Activated naive CD4-positive, alpha-beta T cell treated with anti-CD3 and anti-CD28 coated beads, Interleukin-2, amount 50 U/mL, for 24 hours (primary cell): ENCODE measurements around the gene ASB13.

Experiments used
- H3K27ac Mint-ChIP-seq: one replicate; pipeline ENCODE4 v1.8.0; 2021; ENCODE audit warnings: mild to moderate bottlenecking, mixed read lengths
- H3K27me3 Mint-ChIP-seq: one replicate; pipeline ENCODE4 v1.8.0; 2021; ENCODE audit warnings: mixed read lengths
- H3K36me3 Mint-ChIP-seq: one replicate; pipeline ENCODE4 v1.8.0; 2021; ENCODE audit warnings: mixed read lengths
- H3K4me1 Mint-ChIP-seq: one replicate; pipeline ENCODE4 v1.8.0; 2021; ENCODE audit warnings: mixed read lengths
- H3K4me3 Mint-ChIP-seq: one replicate; pipeline ENCODE4 v1.8.0; 2021; ENCODE audit warnings: mild to moderate bottlenecking, mixed read lengths
- H3K9me3 Mint-ChIP-seq: one replicate; pipeline ENCODE4 v1.8.0; 2021; ENCODE audit warnings: mixed read lengths

Gene ASB13, protein sequence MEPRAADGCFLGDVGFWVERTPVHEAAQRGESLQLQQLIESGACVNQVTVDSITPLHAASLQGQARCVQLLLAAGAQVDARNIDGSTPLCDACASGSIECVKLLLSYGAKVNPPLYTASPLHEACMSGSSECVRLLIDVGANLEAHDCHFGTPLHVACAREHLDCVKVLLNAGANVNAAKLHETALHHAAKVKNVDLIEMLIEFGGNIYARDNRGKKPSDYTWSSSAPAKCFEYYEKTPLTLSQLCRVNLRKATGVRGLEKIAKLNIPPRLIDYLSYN

GRCh38 chr10:5666008-5666840 is at the start of gene ASB13:
TSS of gene ASB13 (minus strand) at chr10:5666595. CDS start at chr10:5666551, 44 bp downstream.
- H3K27me3 Mint-ChIP-seq, result no peaks in the 10 kb centered on the region
- peak within 1 kb of the TSS; percentile 90 for H3K4me3 Mint-ChIP-seq
- peaks cover 18% of the 10 kb centered on the region for H3K4me1 Mint-ChIP-seq
- peak within 1 kb of the TSS; percentile 65 for H3K27ac Mint-ChIP-seq
- no peaks in the 10 kb centered on the region for H3K9me3 Mint-ChIP-seq
- H3K36me3 Mint-ChIP-seq, result no peaks in the 10 kb centered on the region

GRCh38 chr10:5711642-5712041 is 45.2 kb upstream of the ASB13 start:
- no peaks in the 10 kb centered on the region for H3K27me3 Mint-ChIP-seq
- H3K27ac Mint-ChIP-seq, result no peak overlapping the region
- H3K36me3 Mint-ChIP-seq, result peaks cover 9% of the 10 kb centered on the region
- H3K4me1 Mint-ChIP-seq, result peaks cover 91% of the 10 kb centered on the region
- H3K4me3 Mint-ChIP-seq, result peak overlapping the region; percentile 85
- no peaks in the 10 kb centered on the region for H3K9me3 Mint-ChIP-seq

DNA sequence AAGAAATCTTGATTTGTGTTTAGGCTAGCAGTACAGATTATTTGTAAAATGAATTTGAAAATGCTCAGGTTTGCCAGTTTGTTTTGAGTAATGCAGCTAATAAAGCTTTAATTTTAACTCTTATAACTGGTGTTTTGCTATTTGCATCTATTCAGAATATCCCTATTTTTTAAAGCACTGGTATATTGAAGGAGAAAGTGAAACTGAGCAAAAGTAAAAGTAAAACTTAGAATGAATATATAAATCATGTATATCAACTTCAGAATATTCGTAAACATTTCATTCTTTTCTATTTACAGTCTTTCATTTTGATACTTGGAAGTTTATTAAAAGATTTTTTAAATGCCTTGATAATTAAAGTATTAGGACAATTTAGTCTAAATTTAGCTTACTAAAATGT is 44.5 kb upstream of the ASB13 start:
- H3K27ac Mint-ChIP-seq, result no peak overlapping the region
- peak overlapping the region; percentile 85 for H3K4me3 Mint-ChIP-seq
- no peaks in the 10 kb centered on the region for H3K27me3 Mint-ChIP-seq
- peaks cover 9% of the 10 kb centered on the region for H3K36me3 Mint-ChIP-seq
- H3K4me1 Mint-ChIP-seq, result peaks cover 93% of the 10 kb centered on the region
- no peaks in the 10 kb centered on the region for H3K9me3 Mint-ChIP-seq

DNA sequence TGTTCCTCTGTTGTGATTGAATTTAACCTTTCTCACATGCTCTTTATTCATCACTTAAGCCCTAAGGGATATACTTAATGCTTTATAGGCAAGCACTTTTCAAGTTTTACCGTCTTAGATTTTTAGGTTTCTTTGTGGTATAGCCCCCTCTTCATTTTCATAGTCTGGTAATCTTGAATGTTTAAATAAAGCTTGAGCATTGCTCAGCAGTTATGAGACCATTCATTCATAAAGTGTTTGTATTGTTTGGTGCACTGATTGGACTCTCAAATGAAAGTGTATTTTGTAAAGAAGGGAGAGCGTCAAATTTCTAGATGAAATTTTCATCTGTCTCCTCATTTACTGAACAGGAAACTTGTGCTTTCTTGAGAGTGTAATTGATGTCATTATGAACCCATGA is 43.5 kb upstream of the ASB13 start:
- Mint-ChIP-seq H3K4me1 (peaks cover 95% of the 10 kb centered on the region), H3K27me3 (no peaks in the 10 kb centered on the region)

DNA sequence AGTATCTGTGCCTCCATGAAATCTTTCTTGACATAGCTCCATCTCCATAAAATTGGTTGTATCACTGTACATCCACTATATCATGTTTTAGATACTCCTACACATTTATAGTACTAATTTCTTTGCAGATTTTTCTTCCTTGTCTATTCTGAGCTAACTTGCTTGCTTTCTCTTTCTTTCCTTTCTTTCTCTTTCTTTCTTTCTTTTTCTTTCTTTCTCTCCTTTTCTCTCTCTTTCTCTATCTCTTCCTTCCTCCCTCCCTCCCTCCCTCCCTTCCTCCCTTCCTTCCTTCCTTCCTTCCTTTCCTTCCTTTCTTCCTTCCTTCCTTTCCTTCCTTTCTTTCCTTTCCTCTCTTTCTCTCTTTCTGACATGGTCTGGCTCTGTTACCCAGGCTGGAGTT is 42.0 kb upstream of the ASB13 start:
- Mint-ChIP-seq H3K9me3 (no peaks in the 10 kb centered on the region), H3K27me3 (no peaks in the 10 kb centered on the region), H3K4me3 (peak overlapping the region; percentile 53), H3K36me3 (peaks cover 4% of the 10 kb centered on the region), H3K4me1 (peaks cover 90% of the 10 kb centered on the region), H3K27ac (peak overlapping the region; percentile 37)

More for the DNA sequence above, 43.5 kb upstream of the ASB13 start:
- Mint-ChIP-seq H3K4me3 (peak overlapping the region; percentile 80), H3K27ac (peak overlapping the region; percentile 78), H3K9me3 (no peaks in the 10 kb centered on the region), H3K36me3 (peaks cover 7% of the 10 kb centered on the region)

GRCh38 chr10:5698062-5698461 is 31.7 kb upstream of the ASB13 start:
- no peak overlapping the region for H3K27ac Mint-ChIP-seq
- peaks cover 42% of the 10 kb centered on the region for H3K4me1 Mint-ChIP-seq
- H3K4me3 Mint-ChIP-seq, result peak overlapping the region; percentile 5
- peaks cover 8% of the 10 kb centered on the region for H3K9me3 Mint-ChIP-seq
- H3K36me3 Mint-ChIP-seq, result no peaks in the 10 kb centered on the region
- H3K27me3 Mint-ChIP-seq, result no peaks in the 10 kb centered on the region

- no peaks in the 10 kb centered on the region for H3K27me3 Mint-ChIP-seq
- no peak overlapping the region for H3K4me3 Mint-ChIP-seq
- H3K9me3 Mint-ChIP-seq, result peaks cover 8% of the 10 kb centered on the region
- H3K27ac Mint-ChIP-seq, result no peak overlapping the region
- H3K36me3 Mint-ChIP-seq, result no peaks in the 10 kb centered on the region
- peaks cover 47% of the 10 kb centered on the region for H3K4me1 Mint-ChIP-seq
These were observed 30.9 kb upstream of the ASB13 start for GRCh38 chr10:5697342-5697741.

DNA sequence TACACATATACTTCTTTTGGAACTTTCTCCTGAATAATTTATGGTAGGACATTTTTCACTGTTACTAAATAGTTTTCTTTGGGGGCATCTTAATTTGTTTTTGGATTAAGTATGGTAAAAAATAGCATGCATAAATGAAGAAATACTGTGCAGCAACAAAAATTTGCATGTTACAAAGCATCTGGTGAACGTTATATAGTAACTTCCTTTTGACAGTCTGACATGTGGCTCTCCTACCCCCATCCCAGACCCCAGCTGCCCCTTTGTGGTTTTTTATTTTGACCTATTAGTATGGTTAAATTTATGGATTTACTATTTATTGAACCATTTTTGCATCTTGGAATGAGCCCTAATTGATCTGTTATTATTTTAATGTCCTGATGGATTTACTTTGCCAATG is 28.2 kb upstream of the ASB13 start:
- H3K9me3 Mint-ChIP-seq, result peaks cover 8% of the 10 kb centered on the region
- no peaks in the 10 kb centered on the region for H3K36me3 Mint-ChIP-seq
- no peak overlapping the region for H3K4me3 Mint-ChIP-seq
- peaks cover 67% of the 10 kb centered on the region for H3K4me1 Mint-ChIP-seq
- H3K27ac Mint-ChIP-seq, result no peak overlapping the region
- no peaks in the 10 kb centered on the region for H3K27me3 Mint-ChIP-seq

GRCh38 chr10:5692461-5693358 is 26.3 kb upstream of the ASB13 start:
- peaks cover 83% of the 10 kb centered on the region for H3K4me1 Mint-ChIP-seq
- peak overlapping the region; percentile 71 for H3K27ac Mint-ChIP-seq
- H3K9me3 Mint-ChIP-seq, result peaks cover 4% of the 10 kb centered on the region
- H3K36me3 Mint-ChIP-seq, result peaks cover 3% of the 10 kb centered on the region
- H3K27me3 Mint-ChIP-seq, result no peaks in the 10 kb centered on the region
- peak overlapping the region; percentile 83 for H3K4me3 Mint-ChIP-seq

- Mint-ChIP-seq H3K36me3 (peaks cover 3% of the 10 kb centered on the region), H3K4me1 (peaks cover 81% of the 10 kb centered on the region)
These were observed 25.4 kb upstream of the ASB13 start for GRCh38 chr10:5691786-5692185.

DNA sequence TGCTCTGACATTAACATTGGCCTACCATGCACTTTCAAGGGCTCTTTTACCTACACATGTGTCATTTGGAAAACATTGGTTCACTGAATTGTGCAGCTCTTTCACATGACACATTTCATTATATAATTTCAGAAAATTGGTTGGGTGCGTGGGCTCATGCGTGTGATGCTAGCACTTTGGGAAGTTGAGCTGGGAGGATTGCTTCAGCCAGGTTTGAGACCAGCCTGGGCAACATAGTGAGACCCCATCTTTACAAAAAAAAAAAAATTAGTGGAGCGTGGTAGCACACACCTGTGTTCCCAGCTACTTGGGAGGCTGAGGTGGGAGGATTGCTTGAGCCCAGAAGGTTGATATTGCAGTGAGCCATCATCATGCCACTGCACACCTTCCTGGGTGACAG is 22.2 kb upstream of the ASB13 start:
- H3K27ac Mint-ChIP-seq, result no peak overlapping the region
- no peak overlapping the region for H3K4me3 Mint-ChIP-seq
- no peaks in the 10 kb centered on the region for H3K27me3 Mint-ChIP-seq
- peaks cover 70% of the 10 kb centered on the region for H3K4me1 Mint-ChIP-seq
- peaks cover 5% of the 10 kb centered on the region for H3K36me3 Mint-ChIP-seq
- H3K9me3 Mint-ChIP-seq, result no peaks in the 10 kb centered on the region

More at GRCh38 chr10:5691786-5692185, 25.4 kb upstream of the ASB13 start:
- no peak overlapping the region for H3K27ac Mint-ChIP-seq
- peaks cover 4% of the 10 kb centered on the region for H3K9me3 Mint-ChIP-seq
- H3K4me3 Mint-ChIP-seq, result peak overlapping the region; percentile 64
- no peaks in the 10 kb centered on the region for H3K27me3 Mint-ChIP-seq

DNA sequence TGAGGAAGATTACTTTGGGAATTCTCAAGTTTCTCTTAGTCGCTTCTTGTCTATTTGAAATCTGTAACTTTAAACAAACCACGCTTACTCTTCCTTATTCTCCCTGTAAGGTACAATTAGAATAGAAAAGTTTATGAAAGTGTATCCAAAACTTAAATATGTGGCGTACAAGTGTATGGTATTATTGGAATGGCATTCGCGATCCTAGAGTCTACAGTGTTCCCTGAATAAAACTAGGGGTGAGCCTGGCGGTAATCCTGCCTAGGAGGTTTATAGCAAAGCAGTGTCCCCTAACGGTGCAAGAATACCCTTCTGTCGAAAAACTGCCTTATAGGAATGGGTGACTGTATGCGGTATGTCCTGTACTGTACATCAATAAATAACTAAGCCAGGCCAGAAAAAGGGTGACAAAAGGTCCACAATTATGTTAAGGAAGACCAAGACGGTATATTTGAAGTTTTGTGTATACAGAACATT is 19.4 kb upstream of the ASB13 start:
- Mint-ChIP-seq H3K36me3 (peaks cover 5% of the 10 kb centered on the region), H3K9me3 (no peaks in the 10 kb centered on the region), H3K4me3 (peak overlapping the region; percentile 98), H3K4me1 (peaks cover 52% of the 10 kb centered on the region), H3K27me3 (no peaks in the 10 kb centered on the region), H3K27ac (peak overlapping the region; percentile 95)

DNA sequence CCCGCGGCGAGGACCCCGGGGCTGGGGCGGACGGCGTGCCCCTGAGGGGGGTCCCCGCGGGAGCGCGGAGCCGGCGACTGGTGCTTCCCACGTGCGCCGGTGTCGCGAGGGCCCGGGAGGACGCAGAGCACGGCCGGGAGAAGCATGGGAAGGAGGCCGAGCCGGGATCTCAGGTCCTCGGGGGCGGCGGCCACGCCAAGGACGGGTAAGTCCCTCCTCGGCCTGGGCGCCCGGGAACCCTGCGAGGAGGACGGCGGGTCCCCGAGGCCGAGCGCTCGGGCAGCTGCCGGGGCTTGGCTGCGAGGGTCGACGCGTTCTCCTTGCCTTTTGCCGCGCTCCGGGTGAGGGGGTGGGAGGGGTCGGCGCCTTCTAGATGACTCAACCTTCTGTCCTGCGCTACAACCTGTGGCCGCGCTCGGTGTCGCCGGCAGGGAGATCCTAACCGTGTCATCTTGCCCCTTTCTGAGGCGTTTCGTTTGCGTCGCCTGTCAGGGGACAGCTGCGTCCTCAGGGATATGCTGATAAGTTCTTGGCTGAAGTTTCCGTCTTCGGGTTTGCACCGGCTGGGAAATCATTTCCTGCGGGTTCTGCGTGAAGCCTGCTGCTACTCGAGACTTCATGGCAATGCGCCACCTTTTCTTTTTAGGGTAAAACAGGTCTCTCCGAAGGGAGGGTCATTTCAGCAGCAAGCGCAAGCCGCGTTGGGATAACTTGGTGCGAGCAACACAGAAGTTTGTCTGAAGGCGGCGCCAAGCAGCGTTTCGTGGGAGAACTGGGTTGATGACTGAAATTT is 18.8 kb upstream of the ASB13 start:
- Mint-ChIP-seq H3K9me3 (no peaks in the 10 kb centered on the region), H3K36me3 (peaks cover 5% of the 10 kb centered on the region), H3K4me1 (peaks cover 46% of the 10 kb centered on the region), H3K27ac (peak overlapping the region; percentile 95), H3K27me3 (no peaks in the 10 kb centered on the region), H3K4me3 (peak overlapping the region; percentile 98)

DNA sequence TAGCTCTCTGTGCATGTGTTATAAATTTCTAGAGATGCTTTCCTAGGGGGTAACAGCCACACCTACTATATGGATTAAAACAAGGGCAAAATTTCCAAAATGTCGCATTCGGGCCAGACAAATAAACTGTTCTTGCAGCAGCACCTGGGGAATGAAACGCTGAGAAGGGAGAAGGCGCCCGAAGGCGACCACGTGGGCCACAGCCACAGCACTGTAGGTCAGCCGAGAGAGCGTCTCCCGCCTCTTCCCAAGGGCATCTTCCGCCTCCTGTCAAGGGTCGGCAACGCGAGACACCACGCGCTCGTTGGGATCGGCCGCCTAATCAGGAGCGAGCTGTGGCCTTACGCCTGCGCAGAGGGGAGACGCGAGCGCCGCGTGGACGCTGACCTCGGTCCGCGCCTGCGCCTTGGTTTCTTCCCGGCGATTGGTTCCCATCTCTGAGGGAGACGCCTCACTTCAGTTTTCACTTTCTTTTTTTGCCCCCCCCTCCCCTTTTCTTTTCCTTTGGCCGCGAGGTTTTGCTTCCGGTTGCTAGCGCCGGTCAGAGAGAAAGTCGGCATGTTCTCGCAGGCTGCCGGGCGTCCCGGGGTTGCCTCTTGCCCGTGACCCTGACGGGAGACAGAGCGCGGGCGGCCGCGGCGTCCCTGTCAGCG is 18.0 kb upstream of the ASB13 start, which contains the start of gene TASOR2:
Gene TASOR2, plus strand, starts transcription at position 521 of the 653 bp plus-strand sequence. CDS start 35,805 bp downstream, outside the sequence.
- peaks cover 5% of the 10 kb centered on the region for H3K36me3 Mint-ChIP-seq
- peaks cover 46% of the 10 kb centered on the region for H3K4me1 Mint-ChIP-seq
- no peaks in the 10 kb centered on the region for H3K9me3 Mint-ChIP-seq
- no peaks in the 10 kb centered on the region for H3K27me3 Mint-ChIP-seq
- H3K4me3 Mint-ChIP-seq, result peak within 1 kb of the TSS; percentile 98
- peak within 1 kb of the TSS; percentile 96 for H3K27ac Mint-ChIP-seq
